Measurements from ENCODE around the gene PDXP. TPM values are rescaled to one million over a fixed set of nuclear protein-coding genes. Genes with fewer than 3 reads are reported as not detected.
"Not testable (repeated sequence)": the region's sequence is repeated elsewhere in the genome, so short reads cannot be mapped to it uniquely, and the experiment has no call there.

Gene PDXP
- polyA plus RNA-seq, 4 donors = 15.2 to 19.9 (median 17.9) TPM

DNA sequence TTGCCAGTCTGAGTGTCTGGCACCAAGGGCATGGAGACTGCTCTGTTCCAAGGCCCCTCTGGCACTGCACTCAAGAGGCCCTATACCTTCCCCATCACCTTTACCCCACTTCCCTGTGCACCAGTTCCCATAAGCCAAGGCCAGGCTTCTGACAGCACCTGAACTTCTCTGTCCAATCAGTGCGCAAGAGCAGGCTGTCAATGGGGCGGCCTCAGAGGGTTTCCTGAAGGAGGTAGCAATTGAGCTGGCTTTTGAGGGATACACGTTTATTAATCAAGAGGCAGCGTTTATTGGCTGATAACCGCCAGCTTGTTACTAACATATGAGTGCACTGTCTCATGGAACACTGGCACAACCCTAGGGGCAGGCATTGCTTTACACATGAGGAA lies 17.0 kb upstream of the PDXP start:
- no peak for DNase-seq (ENCODE audit: low read depth in 4 of 4, low spot score in 3 of 4)

DNA sequence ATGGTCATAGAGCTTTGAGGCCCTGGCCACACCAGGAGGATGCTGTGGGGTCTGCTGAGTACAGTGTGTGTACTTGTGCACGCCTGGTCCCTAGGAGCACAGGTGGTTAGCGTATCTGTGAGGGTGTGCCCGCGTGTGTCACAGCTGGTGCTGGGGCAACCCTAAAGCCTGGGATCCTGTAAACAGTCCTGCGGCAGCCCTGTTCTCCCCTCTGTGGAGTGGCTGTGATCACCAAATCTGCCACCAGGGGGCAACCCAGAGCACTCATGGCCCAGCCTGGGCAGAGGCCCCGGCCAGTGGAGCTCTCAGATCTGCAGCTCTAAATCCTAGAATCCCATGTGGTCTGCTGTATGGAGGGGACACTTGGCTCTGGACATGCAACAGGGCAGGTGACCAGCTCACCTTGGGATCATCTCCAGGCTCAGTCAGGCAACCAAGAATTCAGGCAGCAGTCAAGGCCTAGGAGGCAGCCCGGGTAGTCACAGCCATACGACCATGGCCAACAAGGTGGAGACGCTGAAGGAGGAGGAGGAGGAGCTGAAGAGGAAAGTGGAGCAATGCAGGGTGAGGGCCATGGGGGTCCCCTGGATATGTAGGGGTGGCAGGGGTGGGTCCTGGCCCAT lies 15.2 kb upstream of the PDXP start:
- DNase-seq (ENCODE audit: low read depth in 4 of 4, low spot score in 3 of 4) = peak in 1 of 4 donors; percentile 65

- DNase-seq (ENCODE audit: low read depth in 4 of 4, low spot score in 3 of 4) = no peak
These were observed 11.2 kb upstream of the PDXP start for GRCh38 chr22:37647317-37647716.

DNA sequence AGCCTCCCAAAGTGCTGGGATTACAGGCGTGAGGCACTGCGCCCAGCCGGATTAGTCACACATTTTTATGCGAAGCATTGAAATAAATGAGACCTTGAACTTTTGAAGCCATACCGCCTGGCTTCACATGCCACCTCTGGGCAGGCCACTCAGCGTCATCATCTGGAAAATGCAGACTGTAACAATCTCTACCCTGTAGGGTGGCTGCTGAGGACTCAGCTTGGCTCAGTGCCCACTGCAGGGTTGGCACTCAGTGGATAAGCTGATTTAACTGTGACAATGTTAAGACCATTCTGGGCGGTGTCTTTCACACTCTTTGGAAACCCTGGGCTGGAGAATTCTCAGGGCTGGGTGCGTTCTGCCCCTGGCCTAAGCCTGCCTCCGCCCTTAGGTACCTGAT lies 10.6 kb upstream of the PDXP start:
- DNase-seq (ENCODE audit: low read depth in 4 of 4, low spot score in 3 of 4) = no peak

GRCh38 chr22:37650463-37651136 lies 7.9 kb upstream of the PDXP start:
- no peak for DNase-seq (ENCODE audit: low read depth in 4 of 4, low spot score in 3 of 4)

DNA sequence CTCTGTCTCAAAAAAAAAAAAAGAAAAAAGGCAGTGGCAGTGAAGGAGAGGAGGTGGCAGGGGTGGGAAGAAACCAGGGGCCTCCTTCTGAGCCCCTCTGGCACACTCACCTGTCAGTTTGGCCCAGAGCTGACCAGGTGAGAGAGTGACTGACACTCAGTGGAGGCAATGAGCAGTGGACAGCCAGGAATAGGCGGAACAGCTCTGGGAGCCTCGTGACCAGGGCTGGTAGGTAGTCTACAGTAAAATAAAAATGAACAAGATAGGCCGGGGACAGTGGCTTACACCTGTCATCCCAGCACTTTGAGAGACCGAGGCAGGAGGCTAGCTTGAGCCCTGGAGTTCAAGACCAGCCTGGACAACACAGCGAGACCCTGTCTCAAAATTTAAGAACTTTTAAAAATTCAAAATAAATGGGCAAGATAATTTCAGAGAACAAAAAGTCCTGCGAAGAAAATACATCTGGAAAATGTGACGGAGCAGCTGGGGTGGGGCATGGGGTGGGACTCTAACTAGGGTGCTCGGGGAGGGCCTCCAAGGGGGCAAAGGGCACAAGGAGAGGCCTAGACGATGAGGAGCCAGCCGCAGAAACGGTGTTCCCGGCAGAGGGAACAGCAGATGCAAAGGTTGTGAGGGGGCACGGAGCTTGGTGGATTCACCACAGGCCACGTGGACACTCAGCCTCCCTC lies 3.8 kb upstream of the PDXP start:
- no peak for DNase-seq (ENCODE audit: low read depth in 4 of 4, low spot score in 3 of 4)

- DNase-seq (ENCODE audit: low read depth in 4 of 4, low spot score in 3 of 4) = no peak
These were observed 3.3 kb upstream of the PDXP start for GRCh38 chr22:37655252-37655563.

GRCh38 chr22:37656583-37656982 lies 1.9 kb upstream of the PDXP start:
- not testable (repeated sequence) for DNase-seq (ENCODE audit: low read depth in 4 of 4, low spot score in 3 of 4)

DNA sequence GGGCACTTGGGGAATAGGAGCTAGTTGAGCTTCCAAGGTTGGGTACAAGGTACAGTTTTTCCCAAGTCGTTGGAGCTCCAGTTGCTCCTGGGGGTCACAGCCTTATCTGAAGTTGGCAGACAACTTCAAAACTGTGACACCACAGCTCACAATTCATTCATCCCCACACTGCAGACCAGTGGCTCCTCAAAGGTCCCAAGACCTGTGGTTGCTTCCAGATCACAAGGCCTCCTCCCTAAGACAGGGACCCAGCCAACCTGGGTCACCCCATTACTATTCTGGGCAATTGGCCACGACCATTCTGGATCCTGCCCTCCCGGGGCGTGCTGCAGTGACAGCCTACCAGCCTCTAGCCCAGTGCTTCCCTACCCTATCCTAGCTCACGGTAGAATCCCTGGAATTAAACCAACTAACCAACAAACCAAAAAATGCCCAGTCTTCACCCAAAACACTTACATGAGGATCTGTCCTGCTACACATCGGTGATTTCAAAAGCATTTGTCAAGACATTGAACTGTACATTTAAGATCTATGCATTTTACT lies 862 bp upstream of the PDXP start:
- no peak for DNase-seq (ENCODE audit: low read depth in 4 of 4, low spot score in 3 of 4)

GRCh38 chr22:37659066-37659896 lies 758 bp downstream of the PDXP start:
- no peak for DNase-seq (ENCODE audit: low read depth in 4 of 4, low spot score in 3 of 4)

- no peak for DNase-seq (ENCODE audit: low read depth in 4 of 4, low spot score in 3 of 4)
These were observed 1.6 kb downstream of the PDXP start for GRCh38 chr22:37659897-37660708.

DNA sequence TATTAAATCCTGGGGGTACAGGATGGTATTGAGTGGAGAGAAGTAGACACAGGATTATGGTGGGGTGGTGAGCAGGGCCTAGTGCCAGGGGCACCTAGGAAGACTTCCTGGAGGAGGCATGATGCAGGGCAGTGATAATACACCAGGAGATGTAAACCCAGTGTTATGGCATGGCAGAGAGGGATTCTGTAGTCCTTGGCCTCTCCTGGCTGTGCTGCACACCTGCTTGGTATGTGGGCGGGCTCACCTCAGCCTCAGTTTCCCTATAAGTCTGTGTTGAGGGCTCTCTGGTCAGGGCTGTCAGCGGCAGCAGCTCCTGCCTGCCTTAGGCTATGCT lies 2.2 kb downstream of the PDXP start:
- no peak for DNase-seq (ENCODE audit: low read depth in 4 of 4, low spot score in 3 of 4)

DNA sequence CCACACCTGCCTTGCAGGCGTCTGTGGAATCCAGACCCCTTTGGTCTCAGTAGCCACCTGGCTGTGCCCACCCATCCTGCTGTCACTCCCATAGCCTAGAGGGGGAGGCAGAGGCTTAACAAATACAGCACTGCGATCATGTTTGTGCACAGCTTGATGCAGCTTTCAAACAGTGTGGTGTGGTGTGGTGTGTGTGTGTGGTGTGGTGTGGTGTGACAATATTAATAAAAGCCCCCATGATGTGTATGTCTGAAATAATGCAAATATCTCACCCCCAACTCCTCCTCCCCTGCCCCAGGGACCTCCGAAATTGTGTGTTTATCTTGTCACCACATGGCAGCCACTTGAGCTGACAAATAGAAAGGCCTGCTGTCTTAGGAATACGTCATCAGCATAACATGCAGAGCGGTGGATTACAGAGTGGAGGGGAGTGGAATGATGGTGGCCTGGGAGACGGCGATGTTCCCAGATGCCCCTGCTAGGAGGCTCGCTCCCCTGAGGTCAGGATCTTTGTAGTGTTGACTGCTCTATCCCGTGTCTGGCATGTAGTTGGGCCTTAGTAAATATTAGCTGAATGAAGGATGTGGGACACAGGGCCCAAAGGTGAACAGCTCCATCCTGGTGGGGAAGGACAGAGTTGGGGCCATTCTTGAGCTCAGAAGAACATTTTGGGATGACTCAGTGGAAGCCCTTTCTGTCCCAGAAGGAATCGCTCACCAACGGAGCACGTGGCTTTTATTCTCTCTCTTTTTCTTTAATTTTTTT lies 2.8 kb downstream of the PDXP start:
- no peak for DNase-seq (ENCODE audit: low read depth in 4 of 4, low spot score in 3 of 4)

DNA sequence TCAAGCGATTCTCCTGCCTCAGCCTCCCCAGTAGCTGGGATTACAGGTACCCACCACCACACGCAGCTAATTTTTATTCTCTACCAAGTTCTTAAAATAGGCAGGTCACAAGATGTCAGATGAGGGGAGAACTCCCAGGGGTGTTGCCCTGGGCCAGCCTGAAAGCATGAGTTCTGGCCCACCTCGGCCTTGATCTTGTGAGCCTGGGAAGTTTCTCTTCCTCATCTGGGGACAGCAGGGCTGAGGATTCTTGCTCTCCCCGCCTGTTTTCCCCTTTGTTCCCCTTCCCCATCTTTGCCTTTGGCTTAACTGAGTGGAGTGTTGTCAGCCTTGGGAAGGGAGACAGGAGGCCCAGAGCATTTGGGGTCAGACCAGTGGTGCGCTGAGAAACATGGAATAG lies 3.5 kb downstream of the PDXP start:
- no peak for DNase-seq (ENCODE audit: low read depth in 4 of 4, low spot score in 3 of 4)

DNA sequence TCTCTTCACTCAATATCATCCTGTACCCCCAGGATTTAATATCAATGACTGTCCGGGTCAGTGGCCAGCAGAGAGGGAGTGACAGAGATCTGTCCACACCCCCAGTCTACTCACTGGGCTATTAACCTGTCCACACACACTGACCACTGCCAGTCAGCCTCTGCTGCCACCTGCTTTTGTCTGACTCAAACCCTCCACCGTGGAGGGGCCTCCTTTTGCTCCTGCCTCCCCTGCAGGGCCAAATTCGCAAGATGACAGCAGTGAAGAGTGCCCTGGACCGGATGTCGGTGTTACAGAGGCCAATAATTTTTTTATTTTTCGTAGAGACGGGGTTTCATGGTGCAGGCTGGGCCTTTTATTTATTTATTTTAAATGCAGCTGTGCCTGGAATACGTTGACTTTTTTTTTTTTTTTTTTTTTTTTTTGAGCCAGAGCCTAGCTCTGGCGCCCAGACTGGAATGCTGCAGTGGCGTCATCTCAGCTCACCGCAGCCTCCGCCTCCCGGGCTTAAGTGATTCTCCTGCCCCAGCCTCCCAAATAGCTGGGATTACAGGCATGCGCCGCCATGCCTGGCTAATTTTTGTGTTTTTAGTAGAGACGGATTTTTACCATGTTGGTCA lies 5.1 kb downstream of the PDXP start:
- DNase-seq (ENCODE audit: low read depth in 4 of 4, low spot score in 3 of 4) = no peak

- DNase-seq (ENCODE audit: low read depth in 4 of 4, low spot score in 3 of 4) = no peak
These were observed 6.0 kb downstream of the PDXP start for GRCh38 chr22:37664249-37665101.

DNA sequence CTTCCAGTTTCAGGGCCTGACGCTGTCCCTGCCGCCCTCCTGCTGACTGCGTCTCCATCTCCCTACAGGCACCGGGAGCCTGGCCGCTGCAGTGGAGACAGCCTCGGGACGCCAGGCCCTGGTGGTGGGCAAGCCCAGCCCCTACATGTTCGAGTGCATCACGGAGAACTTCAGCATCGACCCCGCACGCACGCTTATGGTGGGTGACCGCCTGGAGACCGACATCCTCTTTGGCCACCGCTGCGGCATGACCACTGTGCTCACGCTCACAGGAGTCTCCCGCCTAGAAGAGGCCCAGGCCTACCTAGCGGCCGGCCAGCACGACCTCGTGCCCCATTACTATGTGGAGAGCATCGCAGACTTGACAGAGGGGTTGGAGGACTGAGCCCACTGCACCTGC lies 7.0 kb downstream of the PDXP start:
- DNase-seq (ENCODE audit: low read depth in 4 of 4, low spot score in 3 of 4) = no peak

DNA sequence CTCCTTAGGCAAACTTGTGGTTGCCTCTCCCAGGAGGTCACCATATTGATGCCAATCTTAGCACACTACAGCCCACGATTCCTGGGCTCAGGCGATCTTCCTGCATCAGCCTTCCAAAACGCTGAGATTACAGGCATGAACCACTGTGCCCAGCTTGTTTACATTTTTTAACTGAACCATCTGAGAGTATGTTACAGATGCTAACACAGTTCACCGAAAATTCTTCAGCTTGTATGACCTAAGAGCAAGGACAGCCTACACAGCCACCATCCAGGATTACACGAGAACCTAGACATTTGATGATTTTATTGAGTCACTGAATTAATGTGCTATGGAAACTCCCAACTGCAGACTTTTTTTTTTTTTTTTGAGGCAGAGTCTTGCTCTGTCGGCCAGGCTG lies 11.1 kb downstream of the PDXP start:
- DNase-seq (ENCODE audit: low read depth in 4 of 4, low spot score in 3 of 4) = no peak
